ACC112 (cell line): ENCODE results near the gene CRADD.
A peak's percentile ranks its signal among the peaks of the same experiment; 100 is the strongest.

Experiments used
- H2AFZ ChIP-seq: fragments of 200-600 bp; sonication (generic); one replicate; pipeline ENCODE4 v1.6.0; 2017; ENCODE audit warnings: antibody characterized with exemption, low read length; ENCODE audit not compliant: unreplicated experiment
- H3K27ac ChIP-seq: fragments of 200-600 bp; sonication (generic); 2 replicates; pipeline ENCODE4 v1.5.1; 2014; ENCODE audit warnings: low read depth, mild to moderate bottlenecking, antibody characterized with exemption, low read length, moderate library complexity
- H3K27me3 ChIP-seq: fragments of 200-600 bp; sonication (generic); 2 replicates; pipeline ENCODE4 v1.6.1; 2014; ENCODE audit warnings: mild to moderate bottlenecking, antibody characterized with exemption, low read length, moderate library complexity, mixed read lengths; ENCODE audit not compliant: insufficient read depth
- H3K36me3 ChIP-seq: fragments of 200-600 bp; sonication (generic); 2 replicates; pipeline ENCODE4 v1.6.1; 2016; ENCODE audit warnings: mild to moderate bottlenecking, antibody characterized with exemption, low read length, moderate library complexity, mixed read lengths; ENCODE audit not compliant: insufficient read depth
- H3K4me1 ChIP-seq: fragments of 200-600 bp; sonication (generic); one replicate; pipeline ENCODE4 v1.6.1; 2016; ENCODE audit warnings: low read length, mixed read lengths; ENCODE audit not compliant: insufficient read depth, unreplicated experiment, control insufficient read depth
- H3K4me3 ChIP-seq: fragments of 200-600 bp; sonication (generic); 2 replicates; pipeline ENCODE4 v1.5.1; 2014; ENCODE audit warnings: mild to moderate bottlenecking, low read depth, low read length
- H3K79me2 ChIP-seq: fragments of 200-600 bp; sonication (generic); one replicate; pipeline ENCODE4 v1.6.0; 2016; ENCODE audit warnings: low read length; ENCODE audit not compliant: control insufficient read depth, unreplicated experiment, insufficient read depth

CRADD gene

GRCh38 chr12:93734784-93735183 is 57.6 kb downstream of the CRADD start:
- no peak overlapping the region for H3K4me3 ChIP-seq
- H3K79me2 ChIP-seq: no peaks in the 10 kb centered on the region
- no peak overlapping the region for H3K27ac ChIP-seq
- no peak overlapping the region for H2AFZ ChIP-seq
- H3K27me3 ChIP-seq: no peaks in the 10 kb centered on the region
- no peaks in the 10 kb centered on the region for H3K36me3 ChIP-seq
- peaks cover 7% of the 10 kb centered on the region for H3K4me1 ChIP-seq

- H3K79me2 ChIP-seq: no peaks in the 10 kb centered on the region
- no peaks in the 10 kb centered on the region for H3K36me3 ChIP-seq
- peaks cover 8% of the 10 kb centered on the region for H3K4me1 ChIP-seq
Measured at GRCh38 chr12:93736640-93737178, 59.5 kb downstream of the CRADD start.

DNA sequence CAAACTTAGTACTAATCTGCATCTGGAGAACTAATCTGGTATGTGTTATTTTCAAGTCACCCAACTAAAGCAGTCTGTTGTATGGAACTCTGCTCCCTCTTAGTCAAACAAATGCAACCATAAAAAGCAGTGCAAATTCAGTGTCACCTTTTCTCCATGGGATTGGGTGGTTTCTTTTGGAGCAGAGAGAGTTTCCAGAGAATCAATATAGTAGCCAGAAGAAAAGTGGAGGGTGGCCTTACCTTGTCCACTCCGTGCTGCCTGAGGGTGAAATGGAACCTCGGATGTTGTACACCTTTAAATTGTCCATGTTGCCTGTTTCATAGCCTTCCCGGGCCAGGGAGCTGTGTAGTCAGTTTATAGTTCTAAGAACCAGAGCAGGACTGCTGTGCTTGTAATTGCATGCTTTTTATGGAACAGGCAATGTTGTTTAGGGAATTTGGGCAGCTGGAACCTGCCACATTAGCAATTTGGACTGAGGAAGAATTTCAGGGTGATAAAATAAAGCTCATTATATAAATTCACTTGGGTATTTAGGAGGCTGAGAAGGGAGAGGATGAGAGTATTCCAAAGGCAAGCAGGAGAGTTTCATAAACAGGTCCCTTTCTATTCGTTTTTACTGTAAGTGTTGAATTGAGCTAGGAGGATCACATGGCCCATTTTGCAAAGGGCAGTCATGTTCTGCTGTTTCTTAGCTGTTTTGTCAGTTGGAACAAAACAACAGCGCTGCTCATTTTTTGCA is 60.5 kb downstream of the CRADD start:
- Histone ChIP-seq H3K27me3 (no peaks in the 10 kb centered on the region), H3K27ac (no peak overlapping the region), H3K4me1 (peaks cover 8% of the 10 kb centered on the region), H3K36me3 (no peaks in the 10 kb centered on the region), H2AFZ (no peak overlapping the region), H3K79me2 (no peaks in the 10 kb centered on the region), H3K4me3 (no peak overlapping the region)

More at GRCh38 chr12:93736640-93737178, 59.5 kb downstream of the CRADD start:
- no peaks in the 10 kb centered on the region for H3K27me3 ChIP-seq
- no peak overlapping the region for H3K27ac ChIP-seq
- no peak overlapping the region for H3K4me3 ChIP-seq
- H2AFZ ChIP-seq: no peak overlapping the region

DNA sequence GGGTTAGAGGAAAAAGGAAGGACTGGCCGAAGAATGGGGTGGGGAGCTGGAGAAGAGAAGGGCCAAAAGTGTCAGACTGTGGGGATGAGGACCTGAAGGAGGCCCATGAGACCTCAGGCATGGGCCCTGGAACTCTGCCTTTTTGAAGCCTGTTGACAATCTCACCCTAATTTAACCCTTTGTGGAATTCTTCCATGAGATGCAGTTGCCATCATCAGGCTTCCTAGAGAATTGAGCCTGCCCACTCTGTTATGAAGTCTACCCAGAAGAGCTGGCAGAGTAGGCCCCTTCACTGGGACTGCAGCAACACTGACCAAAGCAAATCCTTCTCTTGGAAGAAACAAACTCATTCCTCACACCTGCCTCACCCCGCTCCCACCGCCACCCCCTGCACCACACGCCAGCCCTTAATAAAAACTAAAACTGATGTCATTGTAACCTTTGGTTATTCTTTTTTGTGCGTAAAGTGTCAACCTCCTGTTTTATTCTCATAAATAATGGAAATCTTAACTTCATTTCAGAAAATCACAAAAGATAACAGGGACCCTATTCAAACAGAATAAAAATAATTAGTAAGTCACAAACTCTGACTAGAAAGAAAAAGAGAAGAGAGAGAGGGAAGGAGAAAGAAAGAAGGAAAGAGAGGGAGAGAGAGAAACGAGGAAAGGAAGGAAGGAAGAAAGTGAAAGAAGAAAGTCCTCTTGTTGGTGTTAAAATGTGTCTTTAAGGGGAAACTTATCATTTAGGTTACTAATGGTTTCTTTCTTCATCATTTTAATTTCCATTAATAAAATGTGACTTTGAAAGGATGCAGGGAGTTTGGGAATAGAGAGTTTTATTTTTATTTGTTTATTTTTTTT is 61.3 kb downstream of the CRADD start:
- no peaks in the 10 kb centered on the region for H3K36me3 ChIP-seq
- H3K4me3 ChIP-seq: no peak overlapping the region
- no peaks in the 10 kb centered on the region for H3K79me2 ChIP-seq
- peaks cover 12% of the 10 kb centered on the region for H3K4me1 ChIP-seq
- peak overlapping the region; percentile 30 for H2AFZ ChIP-seq
- no peaks in the 10 kb centered on the region for H3K27me3 ChIP-seq
- H3K27ac ChIP-seq: no peak overlapping the region

DNA sequence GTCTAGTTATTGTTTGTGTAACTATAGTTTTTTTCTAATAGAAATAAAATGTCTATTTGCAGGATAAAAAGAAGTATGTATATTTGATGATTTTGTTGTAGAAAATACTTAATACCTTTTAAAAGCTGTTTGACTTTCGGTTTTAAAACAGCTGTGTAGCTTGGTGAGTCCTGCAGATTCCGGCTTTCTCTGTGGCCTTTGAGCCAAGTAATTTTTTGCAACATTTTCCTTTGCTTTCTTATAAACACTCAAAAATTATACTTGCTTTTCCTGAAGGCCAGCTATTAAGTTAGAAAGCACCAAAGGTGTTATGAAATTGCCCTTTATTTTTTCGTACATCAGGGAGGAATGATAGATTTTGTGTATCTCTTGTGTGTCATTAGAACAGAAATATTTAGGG is 63.6 kb downstream of the CRADD start:
- Histone ChIP-seq H3K36me3 (no peaks in the 10 kb centered on the region), H2AFZ (peak overlapping the region; percentile 47), H3K4me1 (peaks cover 14% of the 10 kb centered on the region), H3K4me3 (peak overlapping the region; percentile 83), H3K27ac (peak overlapping the region; percentile 49; the same call in 1 of the 2 replicates), H3K79me2 (no peaks in the 10 kb centered on the region), H3K27me3 (no peaks in the 10 kb centered on the region)

GRCh38 chr12:93741659-93742109 is 64.5 kb downstream of the CRADD start:
- Histone ChIP-seq H3K4me3 (peak overlapping the region; percentile 83), H3K36me3 (no peaks in the 10 kb centered on the region), H3K4me1 (peaks cover 14% of the 10 kb centered on the region), H2AFZ (peak overlapping the region; percentile 92), H3K79me2 (no peaks in the 10 kb centered on the region), H3K27ac (peak overlapping the region; percentile 49; the same call in 1 of the 2 replicates), H3K27me3 (no peaks in the 10 kb centered on the region)

DNA sequence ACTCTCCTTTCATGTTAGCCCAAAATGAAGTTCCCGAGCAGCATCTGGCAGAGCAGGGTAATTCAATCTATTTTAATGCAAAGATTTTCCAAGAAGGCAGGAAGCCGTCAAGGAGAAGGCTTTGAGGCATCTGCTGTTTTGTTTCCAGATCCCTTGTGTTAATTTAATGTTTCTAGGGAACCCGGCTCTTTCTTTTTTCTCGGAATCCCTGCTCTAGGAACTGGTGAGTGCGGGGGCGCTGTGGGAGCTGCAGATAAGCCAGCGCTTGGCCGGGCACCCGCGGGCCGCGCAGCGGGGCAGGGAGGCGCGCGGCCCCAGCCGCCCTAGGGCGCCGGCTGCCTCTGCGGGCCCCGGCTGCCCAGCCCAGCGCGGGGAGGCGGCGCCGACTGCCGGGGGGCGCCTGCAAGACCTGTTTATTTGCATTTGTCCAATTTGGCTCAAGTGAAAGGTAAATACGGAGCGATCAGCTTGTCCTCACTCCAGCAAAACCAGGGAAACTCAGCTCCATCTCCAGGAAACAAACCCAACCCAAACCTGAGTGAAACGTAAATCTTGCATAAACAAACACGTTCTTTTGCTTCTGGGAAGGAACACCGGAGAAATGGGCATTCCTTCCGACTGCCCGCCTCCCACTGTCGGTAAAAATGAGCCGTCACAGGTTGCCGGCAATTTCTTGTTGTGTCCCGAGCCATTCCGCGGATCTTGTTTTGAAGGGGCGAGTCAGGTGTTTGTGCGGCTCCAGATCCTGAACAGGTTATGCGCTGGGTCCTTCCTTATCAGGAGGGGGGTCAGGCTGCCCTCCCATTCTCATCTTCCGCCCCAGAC is 65.1 kb downstream of the CRADD start:
- Histone ChIP-seq H3K4me3 (peak overlapping the region; percentile 83), H2AFZ (peak overlapping the region; percentile 92), H3K79me2 (no peaks in the 10 kb centered on the region), H3K4me1 (peaks cover 14% of the 10 kb centered on the region), H3K27me3 (no peaks in the 10 kb centered on the region), H3K27ac (peak overlapping the region; percentile 49; the same call in 1 of the 2 replicates), H3K36me3 (no peaks in the 10 kb centered on the region)

- Histone ChIP-seq H3K27ac (no peak overlapping the region), H2AFZ (peak overlapping the region; percentile 43), H3K36me3 (no peaks in the 10 kb centered on the region), H3K4me1 (peaks cover 14% of the 10 kb centered on the region), H3K4me3 (peak overlapping the region; percentile 83), H3K79me2 (no peaks in the 10 kb centered on the region), H3K27me3 (no peaks in the 10 kb centered on the region)
Measured at GRCh38 chr12:93743229-93743998, 66.2 kb downstream of the CRADD start.

GRCh38 chr12:93743999-93744689 is 67.0 kb downstream of the CRADD start:
- H3K36me3 ChIP-seq: no peaks in the 10 kb centered on the region
- H3K4me1 ChIP-seq: peaks cover 9% of the 10 kb centered on the region
- no peaks in the 10 kb centered on the region for H3K27me3 ChIP-seq
- H3K4me3 ChIP-seq: no peak overlapping the region
- H2AFZ ChIP-seq: peak overlapping the region; percentile 11
- H3K27ac ChIP-seq: no peak overlapping the region
- H3K79me2 ChIP-seq: no peaks in the 10 kb centered on the region
